GM21723 (cell line): ENCODE measurements around the gene SLIT3.
"Not testable (repeated sequence)": the region's sequence is repeated elsewhere in the genome, so short reads cannot be mapped to it uniquely, and the experiment has no call there.

Experiments
- ATAC-seq: cut with Tn5 transposase; IDR thresholded peaks from one replicate; pipeline ENCODE4 v1.9.1; 2021; ENCODE audit warnings: mild to moderate bottlenecking, moderate library complexity; ENCODE audit not compliant: unreplicated experiment

Gene SLIT3

GRCh38 chr5:169222934-169223594, 77.9 kb downstream of the SLIT3 start:
- no peak for ATAC-seq

- ATAC-seq, result no peak
Measured at GRCh38 chr5:169221519-169221918, 79.4 kb downstream of the SLIT3 start.

- no peak for ATAC-seq
Measured at GRCh38 chr5:169219961-169220360, 81.0 kb downstream of the SLIT3 start.

- no peak for ATAC-seq
Measured at GRCh38 chr5:169219351-169219750, 81.6 kb downstream of the SLIT3 start.

- ATAC-seq, result no peak
Measured at GRCh38 chr5:169218861-169219260, 82.1 kb downstream of the SLIT3 start.

GRCh38 chr5:169218176-169218575, 82.8 kb downstream of the SLIT3 start:
- ATAC-seq, result no peak

GRCh38 chr5:169216866-169217265, 84.1 kb downstream of the SLIT3 start:
- ATAC-seq, result no peak

GRCh38 chr5:169213479-169213878, 87.5 kb downstream of the SLIT3 start:
- no peak for ATAC-seq

- ATAC-seq, result not testable (repeated sequence)
Measured at GRCh38 chr5:169211761-169212160, 89.2 kb downstream of the SLIT3 start.

- no peak for ATAC-seq
Measured at GRCh38 chr5:169204788-169205400, 96.0 kb downstream of the SLIT3 start.

GRCh38 chr5:169202969-169203368, 98.0 kb downstream of the SLIT3 start:
- no peak for ATAC-seq

- no peak for ATAC-seq
Measured at GRCh38 chr5:169201597-169201996, 99.3 kb downstream of the SLIT3 start.

GRCh38 chr5:169200125-169200778, 100.7 kb downstream of the SLIT3 start:
- ATAC-seq, result no peak

GRCh38 chr5:169197343-169197742, 103.6 kb downstream of the SLIT3 start:
- no peak for ATAC-seq

- no peak for ATAC-seq
Measured at GRCh38 chr5:169196059-169196458, 104.9 kb downstream of the SLIT3 start.

- no peak for ATAC-seq
Measured at GRCh38 chr5:169195601-169196000, 105.3 kb downstream of the SLIT3 start.

- ATAC-seq, result no peak
Measured at GRCh38 chr5:169192536-169192935, 108.4 kb downstream of the SLIT3 start.

GRCh38 chr5:169190849-169191248, 110.1 kb downstream of the SLIT3 start:
- no peak for ATAC-seq

GRCh38 chr5:169185626-169186025, 115.3 kb downstream of the SLIT3 start:
- ATAC-seq, result no peak

- ATAC-seq, result no peak
Measured at GRCh38 chr5:169183576-169183975, 117.4 kb downstream of the SLIT3 start.

GRCh38 chr5:169182797-169183196, 118.1 kb downstream of the SLIT3 start:
- no peak for ATAC-seq

- ATAC-seq, result no peak
Measured at GRCh38 chr5:169181814-169182213, 119.1 kb downstream of the SLIT3 start.
